CD4-positive, alpha-beta T cell (primary cell): ENCODE measurements around the gene CDYL2. TPM values are rescaled to one million over a fixed set of nuclear protein-coding genes. Genes with fewer than 3 reads are reported as not detected.

Experiments used
- ATAC-seq: fragments of 200-7000 bp; cut with Tn5 transposase; one replicate; pipeline ENCODE4 v1.10.0; 2022; ENCODE audit warnings: mild to moderate bottlenecking; ENCODE audit not compliant: poor library complexity
- CTCF ChIA-PET: fragments of 350-600 bp; sonication (Branson Sonifier 250); formaldehyde crosslinking; loops from one replicate; lab custom pipeline; 2021; ENCODE audit warnings: antibody characterized with exemption, inconsistent platforms; lab: Charles Lee
- POLR2A ChIA-PET: fragments of 350-600 bp; sonication (Branson Sonifier 250); formaldehyde crosslinking; loops from one replicate; lab custom pipeline; 2021; ENCODE audit warnings: antibody characterized with exemption, inconsistent platforms; lab: Charles Lee
- DNase-seq, 14 experiments: peaks; one replicate each; pipeline ENCODE4 v3.0.0-alpha.2; 2013 to 2020; ENCODE audit warnings: mixed read lengths in 2 of 14
- H3K27ac ChIP-seq, 2 donors: one replicate each; pipeline versions ENCODE4 v1.5.1 to v1.7.0; 2013; ENCODE audit warnings: low read length in 2 of 2, low read depth in 1 of 2, mild to moderate bottlenecking in 1 of 2
- H3K27me3 ChIP-seq, 2 experiments: 1 replicate in 1 of 2; 2 replicates in 1 of 2; pipeline versions ENCODE4 v1.6.1 to v1.7.0; 2013; ENCODE audit warnings: low read length in 2 of 2, control low read depth in 1 of 2, mild to moderate bottlenecking in 1 of 2, moderate library complexity in 1 of 2; ENCODE audit not compliant: insufficient read depth in 2 of 2, control insufficient read depth in 1 of 2
- H3K36me3 ChIP-seq: one replicate; pipeline ENCODE4 v1.6.1; 2013; ENCODE audit warnings: low read length, control low read depth; ENCODE audit not compliant: insufficient read depth
- H3K4me1 ChIP-seq: one replicate; pipeline ENCODE4 v1.6.1; 2013; ENCODE audit warnings: low read length, control low read depth; ENCODE audit not compliant: insufficient read depth
- H3K4me3 ChIP-seq: one replicate; pipeline ENCODE4 v1.5.1; 2013; ENCODE audit warnings: mild to moderate bottlenecking, low read length, moderate library complexity
- H3K9me3 ChIP-seq, 2 experiments: 1 replicate in 1 of 2; 2 replicates in 1 of 2; pipeline versions ENCODE4 v1.6.1 to v1.7.0; 2013; ENCODE audit warnings: low read length in 2 of 2, mild to moderate bottlenecking in 2 of 2, control low read depth in 1 of 2, moderate library complexity in 1 of 2; ENCODE audit not compliant: control insufficient read depth in 1 of 2, insufficient read depth in 1 of 2
- H3K27ac Mint-ChIP-seq: one replicate; pipeline ENCODE4 v1.8.0; 2020; ENCODE audit warnings: mixed read lengths
- H3K27me3 Mint-ChIP-seq: one replicate; pipeline ENCODE4 v1.8.0; 2021; ENCODE audit warnings: mixed read lengths
- H3K36me3 Mint-ChIP-seq: one replicate; pipeline ENCODE4 v1.8.0; 2021; ENCODE audit warnings: low read depth, mixed read lengths
- H3K4me1 Mint-ChIP-seq: one replicate; pipeline ENCODE4 v1.8.0; 2021; ENCODE audit warnings: low read depth, mixed read lengths
- H3K4me3 Mint-ChIP-seq: one replicate; pipeline ENCODE4 v1.8.0; 2020; ENCODE audit warnings: mild to moderate bottlenecking, mixed read lengths
- H3K9me3 Mint-ChIP-seq: one replicate; pipeline ENCODE4 v1.8.0; 2020; ENCODE audit warnings: mixed read lengths
- CTCF ChIP-seq: fragments of 200-600 bp; IDR thresholded peaks from one replicate; pipeline ENCODE4 v1.8.0; 2022; ENCODE audit warnings: antibody characterized with exemption, mild to moderate bottlenecking
- intact Hi-C, 2 experiments: fragments of 100-400 bp; cut with DNase I in 1 of 2; cut with micrococcal nuclease in 1 of 2; formaldehyde crosslinking; loops; one replicate each; pipeline versions ENCODE4 v1.15.1 to v1.9.0; 2023 to 2025; cut with DNase I, micrococcal nuclease
- total RNA-seq, 174 experiments: library from RNA in 2 of 174; stranded (reverse) in 2 of 174; gene quantifications; one replicate each; pipeline ENCODE4 v1.2.3 and lab custom pipeline; 2021 to 2026

Gene CDYL2
- total RNA-seq, 2 experiments from 2014 or later = 14.3 to 15.8 TPM

GRCh38 chr16:80552277-80552676 is 252.1 kb downstream of the CDYL2 start:
- H3K27ac ChIP-seq = no peak overlapping the region
- intact Hi-C loops = no loop called here
- H3K4me1 ChIP-seq = no peaks in the 10 kb centered on the region
- no peaks in the 10 kb centered on the region for H3K9me3 ChIP-seq
- Mint-ChIP-seq H3K4me3 (no peak overlapping the region), H3K4me1 (peaks cover 10% of the 10 kb centered on the region), H3K9me3 (no peaks in the 10 kb centered on the region), H3K36me3 (no peaks in the 10 kb centered on the region), H3K27me3 (no peaks in the 10 kb centered on the region), H3K27ac (no peak overlapping the region)
- no peak overlapping the region for H3K4me3 ChIP-seq
- CTCF ChIA-PET = no interaction called here
- ATAC-seq (no peak), DNase-seq (no peak)
- H3K36me3 ChIP-seq = no peaks in the 10 kb centered on the region
- no peaks in the 10 kb centered on the region for H3K27me3 ChIP-seq
- POLR2A ChIA-PET = interaction anchor here (1.5 kb wide), 1 partner anchor 28 kb away, joined by 3 read pairs; no protein-coding TSS in a partner anchor
- TF ChIP-seq CTCF = no peak

Other genes starting within 250 kb of the CDYL2 start
- gene CMC2, start 202.3 kb upstream of the CDYL2 start, total RNA-seq = 10 to 100 TPM; 67.7 to 68.8 TPM
- gene CENPN, start 202.6 kb upstream of the CDYL2 start, total RNA-seq = 1 to 10 TPM; 8.7 to 9.7 TPM
- 10 to 100 TPM; 29.9 to 31.7 TPM for gene ATMIN, start 231.2 kb upstream of the CDYL2 start, total RNA-seq